SK-N-SH treated with all-trans-retinoic acid at 6 μM for 48 hours (cell line): ENCODE results near the gene CCDC137.

ENCODE experiments used
- CREB5 ChIP-seq: fragments of 250-450 bp; sonication (Bioruptor Pico); IDR thresholded peaks from 2 replicates; pipeline ENCODE4 v1.5.1; 2020; ENCODE audit warnings: low read depth, mild to moderate bottlenecking, moderate library complexity
- POU6F1 ChIP-seq: fragments of 250-450 bp; sonication (Bioruptor Pico); IDR thresholded peaks from 2 replicates; pipeline ENCODE4 v1.8.0; 2021; ENCODE audit warnings: low read depth, mild to moderate bottlenecking, moderate library complexity, borderline replicate concordance
- PPARA ChIP-seq: fragments of 250-450 bp; sonication (Bioruptor Pico); IDR thresholded peaks from 2 replicates; pipeline ENCODE4 v1.5.0; 2020; ENCODE audit warnings: mild to moderate bottlenecking, borderline replicate concordance
- RARB ChIP-seq: fragments of 250-450 bp; sonication (Bioruptor Pico); IDR thresholded peaks from 2 replicates; pipeline ENCODE4 v1.8.0; 2021; ENCODE audit warnings: mild to moderate bottlenecking, moderate library complexity
- ZFP3 ChIP-seq: fragments of 250-450 bp; sonication (Bioruptor Pico); IDR thresholded peaks from 2 replicates; pipeline ENCODE4 v1.5.0; 2020; ENCODE audit warnings: mild to moderate bottlenecking, moderate library complexity
- ZFP30 ChIP-seq: fragments of 450-650 bp; formaldehyde crosslinking; IDR thresholded peaks from 2 replicates; pipeline ENCODE4 v1.5.0; 2022; ENCODE audit warnings: mild to moderate bottlenecking, moderate library complexity
- ZNF70 ChIP-seq: fragments of 450-650 bp; formaldehyde crosslinking; IDR thresholded peaks from 2 replicates; pipeline ENCODE4 v1.5.0; 2020; ENCODE audit warnings: mild to moderate bottlenecking, moderate library complexity
- ZNF8 ChIP-seq: fragments of 450-650 bp; formaldehyde crosslinking; IDR thresholded peaks from 2 replicates; pipeline ENCODE4 v1.5.0; 2020; ENCODE audit warnings: mild to moderate bottlenecking, moderate library complexity

- no peak for TF ChIP-seq ZNF70
- TF ChIP-seq ZFP3 (CRISPR knock-in tag) = no peak
- TF ChIP-seq ZFP30 = no peak
- TF ChIP-seq RARB (CRISPR knock-in tag) = no peak
- TF ChIP-seq POU6F1 = no peak
- TF ChIP-seq ZNF8 (CRISPR knock-in tag) = no peak
- TF ChIP-seq PPARA (CRISPR knock-in tag) = no peak
- no peak for TF ChIP-seq CREB5
These were observed 46.0 kb downstream of the CCDC137 start for GRCh38 chr17:81712468-81713003.
